Heart left ventricle (tissue), 13 donors: ENCODE measurements around the gene PLET1.

Source experiments
- CTCF ChIP-seq, 12 donors: fragments of 200-600 bp; sonication (generic) in 4 of 12; IDR thresholded peaks; one replicate each; pipeline versions ENCODE4 v1.5.0 to v1.8.0; 2018 to 2022; ENCODE audit warnings: antibody characterized with exemption in 12 of 12, mild to moderate bottlenecking in 5 of 12
- POLR2A ChIP-seq, 2 donors: fragments of 450-650 bp; IDR thresholded peaks; one replicate each; pipeline ENCODE4 v1.6.1; 2017; ENCODE audit warnings: antibody characterized with exemption in 2 of 2, mild to moderate bottlenecking in 2 of 2, moderate library complexity in 2 of 2
- donor health status: ischemic (EF 13 %, LVEDD 7.1; RV severe dilation, severe dysfunction).
- donor health status: DM: no; HTN: yes; CAD: no.
- donor health status: DM: no; HTN: no; CAD: no.
- donor health status: ischemic (EF 25% LVEDD 6.9; RV normal size, moderate dysfunction).
- donor health status: ischemic (EF 25% LVEDD 5.7; RV mildly dilated, moderate dysfunction).
- donor health status: ischemic (EF 35%, LVEDD 5.7; RV mildly dilated, moderate dysfunction).
- donor health status: nonischemic (EF 11% LVEDD 7.7; RV severe dilation, severe dysfunction).
- donor health status: DM: yes; HTN: yes; CAD: no.
- donor health status: PGD.
- donor health status: ischemic (EF 29% LVEDD 5.4; RV normal size, mild dysfunction).
- donor health status: nonischemic (EF 23%, LVEDD 6.1; RV moderate dilation, normal function).

- no peak for TF ChIP-seq CTCF (IDR thresholded peaks at IDR 0.05)
- TF ChIP-seq POLR2A (IDR thresholded peaks at IDR 0.05): no peak
These were observed 33.0 kb upstream of the PLET1 start for GRCh38 chr11:112293614-112294013.
